Glutamatergic neuron (in vitro differentiated cells): ENCODE results near the gene RPGR. TPM values are rescaled to one million over a fixed set of nuclear protein-coding genes. Genes with fewer than 3 reads are reported as not detected.

Experiments
- DNase-seq: peaks from one replicate; pipeline ENCODE4 v3.0.0; 2022
- H3K27ac Mint-ChIP-seq: one replicate; pipeline ENCODE4 v1.8.0; 2020; ENCODE audit warnings: mild to moderate bottlenecking, mixed read lengths, inconsistent platforms; ENCODE audit not compliant: unreplicated experiment
- H3K27me3 Mint-ChIP-seq: one replicate; pipeline ENCODE4 v1.8.0; 2020; ENCODE audit warnings: mild to moderate bottlenecking, moderate library complexity, mixed read lengths, inconsistent platforms; ENCODE audit not compliant: unreplicated experiment
- H3K36me3 Mint-ChIP-seq: one replicate; pipeline ENCODE4 v1.8.0; 2020; ENCODE audit warnings: mild to moderate bottlenecking, mixed read lengths, inconsistent platforms; ENCODE audit not compliant: unreplicated experiment
- H3K4me1 Mint-ChIP-seq: one replicate; pipeline ENCODE4 v1.8.0; 2020; ENCODE audit warnings: mild to moderate bottlenecking, low read depth, mixed read lengths, inconsistent platforms; ENCODE audit not compliant: unreplicated experiment
- H3K4me3 Mint-ChIP-seq: one replicate; pipeline ENCODE4 v1.8.0; 2020; ENCODE audit warnings: mild to moderate bottlenecking, mixed read lengths, inconsistent platforms; ENCODE audit not compliant: unreplicated experiment
- H3K9me3 Mint-ChIP-seq: one replicate; pipeline ENCODE4 v1.8.0; 2020; ENCODE audit warnings: mild to moderate bottlenecking, moderate library complexity, mixed read lengths, inconsistent platforms; ENCODE audit not compliant: unreplicated experiment
- total RNA-seq: library from RNA; stranded (reverse); fragmentation: NEBNext Ultra II Directional; extraction: Animal tissue kit (Norgen Biotek cat#: 25700); gene quantifications from one replicate; pipeline ENCODE4 v1.2.1, GENCODE V29; 2021; ENCODE audit not compliant: unreplicated experiment
- TF ChIP-seq, protein P1 (sequence below): fragments of 200-600 bp; sonication (generic); IDR thresholded peaks from one replicate; pipeline ENCODE4 v1.5.0; 2021; ENCODE audit not compliant: partially characterized antibody, unreplicated experiment

The RPGR gene
- total RNA-seq, 1 donor from 2014 or later: 4.6 TPM

DNA sequence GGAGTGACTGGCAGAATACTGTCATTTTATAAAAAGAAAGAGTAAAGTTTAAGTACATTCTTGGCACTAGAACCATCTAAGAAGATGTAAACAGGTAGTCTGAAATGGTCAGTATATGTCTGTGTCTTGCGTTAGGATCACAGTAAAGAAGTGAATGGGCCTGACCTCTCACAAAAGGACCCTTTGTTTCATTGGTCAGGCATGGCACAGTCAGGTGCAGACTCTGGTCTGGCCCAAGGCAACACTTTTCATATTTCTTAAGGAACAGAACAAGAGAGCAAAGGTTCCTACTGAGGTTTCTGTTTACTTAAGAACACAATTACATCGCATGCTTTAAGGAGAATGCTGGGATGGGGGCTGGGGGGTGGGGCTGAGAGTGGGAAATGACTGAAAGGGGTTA is 48.1 kb downstream of the RPGR start:
- Mint-ChIP-seq H3K27me3 (no peaks in the 10 kb centered on the region), H3K4me1 (no peaks in the 10 kb centered on the region), H3K27ac (no peak overlapping the region), H3K4me3 (no peak overlapping the region), H3K9me3 (no peaks in the 10 kb centered on the region), H3K36me3 (no peaks in the 10 kb centered on the region)
- TF ChIP-seq, protein P1, sequence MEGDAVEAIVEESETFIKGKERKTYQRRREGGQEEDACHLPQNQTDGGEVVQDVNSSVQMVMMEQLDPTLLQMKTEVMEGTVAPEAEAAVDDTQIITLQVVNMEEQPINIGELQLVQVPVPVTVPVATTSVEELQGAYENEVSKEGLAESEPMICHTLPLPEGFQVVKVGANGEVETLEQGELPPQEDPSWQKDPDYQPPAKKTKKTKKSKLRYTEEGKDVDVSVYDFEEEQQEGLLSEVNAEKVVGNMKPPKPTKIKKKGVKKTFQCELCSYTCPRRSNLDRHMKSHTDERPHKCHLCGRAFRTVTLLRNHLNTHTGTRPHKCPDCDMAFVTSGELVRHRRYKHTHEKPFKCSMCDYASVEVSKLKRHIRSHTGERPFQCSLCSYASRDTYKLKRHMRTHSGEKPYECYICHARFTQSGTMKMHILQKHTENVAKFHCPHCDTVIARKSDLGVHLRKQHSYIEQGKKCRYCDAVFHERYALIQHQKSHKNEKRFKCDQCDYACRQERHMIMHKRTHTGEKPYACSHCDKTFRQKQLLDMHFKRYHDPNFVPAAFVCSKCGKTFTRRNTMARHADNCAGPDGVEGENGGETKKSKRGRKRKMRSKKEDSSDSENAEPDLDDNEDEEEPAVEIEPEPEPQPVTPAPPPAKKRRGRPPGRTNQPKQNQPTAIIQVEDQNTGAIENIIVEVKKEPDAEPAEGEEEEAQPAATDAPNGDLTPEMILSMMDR: no peak
- no peak for DNase-seq

DNA sequence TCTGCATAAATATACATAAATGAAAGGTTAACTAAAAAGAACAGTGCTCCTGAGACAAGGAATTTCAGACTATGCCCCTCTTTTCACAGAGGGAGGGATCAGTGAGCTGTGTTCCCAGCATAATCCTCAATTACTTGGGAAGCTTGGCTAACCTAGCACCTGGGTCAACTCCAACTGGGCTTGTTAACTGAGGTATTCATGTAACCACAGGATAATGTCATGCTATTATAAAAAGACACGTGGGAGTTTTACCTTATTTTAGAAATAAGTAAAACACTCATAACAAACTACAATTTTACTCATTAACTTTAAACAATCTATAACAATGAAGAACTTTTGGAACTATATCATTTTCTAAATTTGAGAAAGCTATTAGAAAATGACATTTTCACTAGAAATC is 48.6 kb downstream of the RPGR start:
- Mint-ChIP-seq H3K4me1 (no peaks in the 10 kb centered on the region), H3K9me3 (no peaks in the 10 kb centered on the region)

DNA sequence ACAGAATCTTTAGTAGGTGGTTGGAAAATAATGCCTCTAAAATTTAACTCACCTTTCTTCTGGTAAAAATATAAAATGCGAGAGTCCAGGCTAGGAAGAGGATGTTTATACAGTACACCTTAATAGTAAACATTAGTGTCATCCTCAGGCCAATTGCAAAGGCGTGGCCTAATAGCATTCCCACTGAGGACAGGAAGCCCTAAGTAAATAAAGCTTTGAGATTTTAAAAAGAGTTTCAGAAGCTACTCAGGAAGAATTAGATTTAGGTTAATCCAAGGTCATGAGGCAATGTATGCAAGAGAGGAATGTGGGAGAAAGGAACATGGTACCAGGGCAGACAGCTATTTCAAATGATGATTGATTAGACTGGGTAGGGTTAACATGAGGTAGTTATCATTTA is 49.5 kb downstream of the RPGR start:
- Mint-ChIP-seq H3K27me3 (no peaks in the 10 kb centered on the region), H3K4me3 (no peak overlapping the region), H3K27ac (no peak overlapping the region), H3K4me1 (no peaks in the 10 kb centered on the region), H3K9me3 (no peaks in the 10 kb centered on the region), H3K36me3 (no peaks in the 10 kb centered on the region)
- DNase-seq: no peak
- TF ChIP-seq, protein P1: no peak

More for the DNA sequence above, 48.6 kb downstream of the RPGR start:
- Mint-ChIP-seq H3K27me3 (no peaks in the 10 kb centered on the region), H3K27ac (no peak overlapping the region), H3K4me3 (no peak overlapping the region), H3K36me3 (no peaks in the 10 kb centered on the region)
- no peak for DNase-seq
- TF ChIP-seq, protein P1: no peak

DNA sequence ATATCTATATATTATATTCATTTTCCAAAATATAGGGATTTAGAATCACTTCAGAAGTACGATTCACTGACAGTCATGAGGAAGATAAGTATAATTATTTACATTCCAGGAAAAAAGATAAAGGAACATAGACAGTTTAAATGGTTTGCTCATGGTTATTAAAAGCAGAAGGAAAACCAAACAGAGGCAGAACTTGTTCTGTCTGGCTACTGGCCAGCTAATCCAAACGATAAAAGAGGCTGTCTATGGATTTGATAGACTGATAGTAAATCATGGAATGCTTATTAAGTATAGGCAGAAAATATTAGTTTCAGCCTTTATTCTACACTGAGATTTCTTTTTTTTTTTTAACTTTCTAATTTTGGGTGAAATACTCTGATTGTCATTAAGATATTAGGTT is 50.2 kb downstream of the RPGR start:
- no peaks in the 10 kb centered on the region for H3K9me3 Mint-ChIP-seq
- no peaks in the 10 kb centered on the region for H3K27me3 Mint-ChIP-seq
- no peak overlapping the region for H3K27ac Mint-ChIP-seq
- TF ChIP-seq, protein P1: no peak
- DNase-seq: no peak
- H3K36me3 Mint-ChIP-seq: no peaks in the 10 kb centered on the region
- no peaks in the 10 kb centered on the region for H3K4me1 Mint-ChIP-seq
- H3K4me3 Mint-ChIP-seq: no peak overlapping the region

DNA sequence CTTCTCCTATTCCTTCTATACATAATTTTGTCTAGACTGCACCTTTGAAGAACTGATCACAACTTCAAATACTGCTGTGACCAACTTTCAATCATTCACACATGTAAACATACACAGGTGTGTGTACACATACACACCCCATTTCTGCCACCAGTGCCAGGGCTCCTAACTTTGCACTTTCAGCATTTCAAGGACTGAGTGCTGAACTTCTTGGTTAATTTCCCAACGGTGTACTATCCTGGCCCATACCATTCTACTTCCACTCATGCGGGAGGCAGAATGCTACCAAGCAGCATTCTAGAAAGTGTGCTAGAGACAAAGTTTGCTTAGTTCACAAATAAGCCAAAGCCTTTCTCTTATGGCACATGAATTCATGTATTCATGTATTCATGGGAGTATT is 51.2 kb downstream of the RPGR start:
- Mint-ChIP-seq H3K4me3 (no peak overlapping the region), H3K4me1 (no peaks in the 10 kb centered on the region), H3K27me3 (no peaks in the 10 kb centered on the region), H3K9me3 (no peaks in the 10 kb centered on the region), H3K27ac (no peak overlapping the region), H3K36me3 (no peaks in the 10 kb centered on the region)
- TF ChIP-seq, protein P1: no peak
- DNase-seq: no peak
